Smooth muscle cell (in vitro differentiated cells): ENCODE results near the gene IHH. TPM values are rescaled to one million over a fixed set of nuclear protein-coding genes. Genes with fewer than 3 reads are reported as not detected.

ENCODE experiments used
- DNase-seq: peaks from one replicate; lab custom pipeline; 2025; ENCODE audit not compliant: unreplicated experiment; lab: John Stamatoyannopoulos, UW
- H2AFZ ChIP-seq: fragments of 200-600 bp; sonication (generic); 2 replicates; pipeline ENCODE4 v1.6.0; 2016; ENCODE audit warnings: antibody characterized with exemption, low read depth, mild to moderate bottlenecking
- H3F3A ChIP-seq: fragments of 200-600 bp; sonication (generic); 2 replicates; pipeline ENCODE4 v1.6.0; 2017; ENCODE audit warnings: antibody characterized with exemption, low read depth
- H3K27ac ChIP-seq: fragments of 200-600 bp; sonication (generic); 2 replicates; pipeline ENCODE4 v1.5.1; 2016; ENCODE audit warnings: low read depth, mild to moderate bottlenecking
- H3K27me3 ChIP-seq: fragments of 200-600 bp; sonication (generic); 2 replicates; pipeline ENCODE4 v1.6.1; 2016; ENCODE audit warnings: low read depth, mild to moderate bottlenecking
- H3K36me3 ChIP-seq: fragments of 200-600 bp; sonication (generic); 2 replicates; pipeline ENCODE4 v1.5.1; 2016; ENCODE audit warnings: low read depth
- H3K4me1 ChIP-seq: fragments of 200-600 bp; sonication (generic); 2 replicates; pipeline ENCODE4 v1.5.1; 2016; ENCODE audit warnings: low read depth
- H3K4me2 ChIP-seq: fragments of 200-600 bp; sonication (generic); 2 replicates; pipeline ENCODE4 v1.6.0; 2016; ENCODE audit warnings: mild to moderate bottlenecking
- H3K4me3 ChIP-seq: fragments of 200-600 bp; sonication (generic); 2 replicates; pipeline ENCODE4 v1.5.1; 2016; ENCODE audit warnings: mild to moderate bottlenecking
- H3K79me2 ChIP-seq: fragments of 200-600 bp; sonication (generic); 2 replicates; pipeline ENCODE4 v1.6.0; 2016; ENCODE audit warnings: low read depth, mild to moderate bottlenecking
- H3K9ac ChIP-seq: fragments of 200-600 bp; sonication (generic); 2 replicates; pipeline ENCODE4 v1.6.0; 2016; ENCODE audit warnings: low read depth
- H3K9me3 ChIP-seq: fragments of 200-600 bp; sonication (generic); replicated peaks from 2 replicates; pipeline ENCODE4 v1.5.1; 2016; ENCODE audit warnings: low read depth
- H4K20me1 ChIP-seq: fragments of 200-600 bp; sonication (generic); 2 replicates; pipeline ENCODE4 v1.6.0; 2016; ENCODE audit warnings: low read depth
- WGBS: methylation state at CpG from one replicate; pipeline ENCODE4 v1.1.7; 2016; ENCODE audit warnings: low lambda C conversion rate; 5-methylcytosine and 5-hydroxymethylcytosine counted together
- polyA plus RNA-seq: library from polyadenylated mRNA; unstranded; fragments of >200 nt; fragmentation: Nextera tagmentation; extraction: Ambion mirVana; gene quantifications from 2 replicates; pipeline ENCODE4 v1.2.1, GENCODE V29; 2016
- total RNA-seq: library from RNA; depleted of rRNA; stranded (reverse); fragments of >200 nt; gene quantifications from 2 replicates; pipeline ENCODE4 v1.2.3, GENCODE V29; 2014
- TF ChIP-seq, protein P1 (sequence below): fragments of 200-600 bp; sonication (generic); IDR thresholded peaks from 2 replicates; pipeline ENCODE4 v1.5.1; 2017; ENCODE audit warnings: borderline replicate concordance, mild to moderate bottlenecking, antibody characterized with exemption; ENCODE audit not compliant: insufficient read depth, poor library complexity, severe bottlenecking

IHH gene
- total and polyA plus RNA-seq, 2 experiments from 2014 or later = 0.09 TPM; not detected in 1

- H3K36me3 ChIP-seq = no peaks in the 10 kb centered on the region
- H3F3A ChIP-seq = no peaks in the 10 kb centered on the region
- no peak overlapping the region for H3K4me3 ChIP-seq
- no peak overlapping the region for H2AFZ ChIP-seq
- no peaks in the 10 kb centered on the region for H3K4me1 ChIP-seq
- peaks cover 15% of the 10 kb centered on the region for H3K27me3 ChIP-seq
- TF ChIP-seq, protein P1, sequence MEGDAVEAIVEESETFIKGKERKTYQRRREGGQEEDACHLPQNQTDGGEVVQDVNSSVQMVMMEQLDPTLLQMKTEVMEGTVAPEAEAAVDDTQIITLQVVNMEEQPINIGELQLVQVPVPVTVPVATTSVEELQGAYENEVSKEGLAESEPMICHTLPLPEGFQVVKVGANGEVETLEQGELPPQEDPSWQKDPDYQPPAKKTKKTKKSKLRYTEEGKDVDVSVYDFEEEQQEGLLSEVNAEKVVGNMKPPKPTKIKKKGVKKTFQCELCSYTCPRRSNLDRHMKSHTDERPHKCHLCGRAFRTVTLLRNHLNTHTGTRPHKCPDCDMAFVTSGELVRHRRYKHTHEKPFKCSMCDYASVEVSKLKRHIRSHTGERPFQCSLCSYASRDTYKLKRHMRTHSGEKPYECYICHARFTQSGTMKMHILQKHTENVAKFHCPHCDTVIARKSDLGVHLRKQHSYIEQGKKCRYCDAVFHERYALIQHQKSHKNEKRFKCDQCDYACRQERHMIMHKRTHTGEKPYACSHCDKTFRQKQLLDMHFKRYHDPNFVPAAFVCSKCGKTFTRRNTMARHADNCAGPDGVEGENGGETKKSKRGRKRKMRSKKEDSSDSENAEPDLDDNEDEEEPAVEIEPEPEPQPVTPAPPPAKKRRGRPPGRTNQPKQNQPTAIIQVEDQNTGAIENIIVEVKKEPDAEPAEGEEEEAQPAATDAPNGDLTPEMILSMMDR = no peak
- H3K4me2 ChIP-seq = no peak overlapping the region
- no peaks in the 10 kb centered on the region for H3K79me2 ChIP-seq
- DNase-seq = no peak
- peaks cover 6% of the 10 kb centered on the region for H4K20me1 ChIP-seq
- no peaks in the 10 kb centered on the region for H3K9me3 ChIP-seq
- H3K9ac ChIP-seq = no peak overlapping the region
- H3K27ac ChIP-seq = no peak overlapping the region
Measured at GRCh38 chr2:219084791-219085190, 24.1 kb upstream of the IHH start.

GRCh38 chr2:219082332-219082958, 21.7 kb upstream of the IHH start:
- TF ChIP-seq, protein P1 = no peak
- H3F3A ChIP-seq = no peaks in the 10 kb centered on the region
- no peaks in the 10 kb centered on the region for H3K79me2 ChIP-seq
- H3K27ac ChIP-seq = no peak overlapping the region
- H3K4me1 ChIP-seq = no peaks in the 10 kb centered on the region
- H3K4me2 ChIP-seq = no peak overlapping the region
- no peak for DNase-seq
- H3K36me3 ChIP-seq = no peaks in the 10 kb centered on the region
- H3K9ac ChIP-seq = no peak overlapping the region
- no peaks in the 10 kb centered on the region for H3K9me3 ChIP-seq
- H4K20me1 ChIP-seq = peaks cover 17% of the 10 kb centered on the region
- H2AFZ ChIP-seq = no peak overlapping the region
- peaks cover 15% of the 10 kb centered on the region for H3K27me3 ChIP-seq
- WGBS = 87% methylated on average over 5 of the region's 5 CpGs
- H3K4me3 ChIP-seq = no peak overlapping the region

GRCh38 chr2:219081701-219082331, 21.1 kb upstream of the IHH start:
- Histone ChIP-seq H3K79me2 (no peaks in the 10 kb centered on the region), H3K4me3 (no peak overlapping the region), H4K20me1 (peaks cover 17% of the 10 kb centered on the region), H3K9ac (no peak overlapping the region), H3K27me3 (peaks cover 15% of the 10 kb centered on the region), H3K27ac (no peak overlapping the region), H3K4me2 (no peak overlapping the region), H3K36me3 (peaks cover 3% of the 10 kb centered on the region), H2AFZ (no peak overlapping the region), H3K9me3 (no peaks in the 10 kb centered on the region), H3F3A (no peaks in the 10 kb centered on the region), H3K4me1 (no peaks in the 10 kb centered on the region)
- DNase-seq = no peak
- TF ChIP-seq, protein P1 = no peak

- no peak for DNase-seq
- H3K27me3 ChIP-seq = peaks cover 15% of the 10 kb centered on the region
- H3K9ac ChIP-seq = no peak overlapping the region
- no peaks in the 10 kb centered on the region for H3K9me3 ChIP-seq
- peaks cover 17% of the 10 kb centered on the region for H4K20me1 ChIP-seq
- no peak overlapping the region for H2AFZ ChIP-seq
- no peaks in the 10 kb centered on the region for H3K4me1 ChIP-seq
- H3K27ac ChIP-seq = no peak overlapping the region
- TF ChIP-seq, protein P1 = no peak
- peaks cover 5% of the 10 kb centered on the region for H3K36me3 ChIP-seq
- H3F3A ChIP-seq = no peaks in the 10 kb centered on the region
- WGBS = 76% methylated on average over 7 of the region's 7 CpGs
- no peak overlapping the region for H3K4me2 ChIP-seq
- H3K79me2 ChIP-seq = no peaks in the 10 kb centered on the region
- H3K4me3 ChIP-seq = no peak overlapping the region
Measured at GRCh38 chr2:219081096-219081495, 20.4 kb upstream of the IHH start.
